Right renal cortex interstitium (tissue), 3 donors: ENCODE measurements around the gene HHIP. TPM values are rescaled to one million over a fixed set of nuclear protein-coding genes. Genes with fewer than 3 reads are reported as not detected.
"Not testable (repeated sequence)": the region's sequence is repeated elsewhere in the genome, so short reads cannot be mapped to it uniquely, and the experiment has no call there.

ENCODE experiments used
- DNase-seq, 3 donors: peaks; one replicate each; pipeline ENCODE4 v3.0.0-alpha.2; 2013; ENCODE audit warnings: low read depth in 3 of 3, low spot score in 2 of 3
- polyA plus RNA-seq, 3 donors: library from polyadenylated mRNA; unstranded; fragments of 120-200 nt; gene quantifications; one replicate each; pipeline ENCODE4 v1.2.1, GENCODE V29; 2013; ENCODE audit not compliant: insufficient read length in 3 of 3

Gene HHIP
- polyA plus RNA-seq, 3 donors = 1.7 to 2.3 (median 1.9) TPM

DNA sequence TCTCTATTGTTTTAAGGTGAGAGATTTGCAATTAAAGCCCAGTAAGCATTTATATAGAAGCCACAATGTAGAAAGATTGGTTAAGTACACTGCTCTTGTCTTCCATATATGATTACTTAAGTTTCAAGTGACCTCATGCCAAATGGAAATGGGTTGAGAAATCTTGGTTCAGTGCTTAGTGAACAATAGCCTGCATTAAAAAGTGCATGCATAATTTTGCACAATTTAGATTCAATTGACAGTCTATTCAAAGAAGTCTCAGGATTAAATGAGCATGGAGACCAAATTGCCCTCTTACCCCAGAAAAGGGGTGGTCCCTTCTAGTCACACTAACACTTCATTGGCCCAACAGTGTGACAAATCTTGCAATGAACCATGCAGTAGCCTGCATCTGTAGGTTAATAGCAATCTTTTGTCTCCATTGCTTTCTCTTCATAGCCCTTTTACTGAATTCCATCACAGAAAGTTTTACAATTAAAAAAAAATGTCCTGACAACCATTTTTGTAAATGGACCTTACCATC, 93.6 kb downstream of the HHIP start:
- DNase-seq = no peak

DNA sequence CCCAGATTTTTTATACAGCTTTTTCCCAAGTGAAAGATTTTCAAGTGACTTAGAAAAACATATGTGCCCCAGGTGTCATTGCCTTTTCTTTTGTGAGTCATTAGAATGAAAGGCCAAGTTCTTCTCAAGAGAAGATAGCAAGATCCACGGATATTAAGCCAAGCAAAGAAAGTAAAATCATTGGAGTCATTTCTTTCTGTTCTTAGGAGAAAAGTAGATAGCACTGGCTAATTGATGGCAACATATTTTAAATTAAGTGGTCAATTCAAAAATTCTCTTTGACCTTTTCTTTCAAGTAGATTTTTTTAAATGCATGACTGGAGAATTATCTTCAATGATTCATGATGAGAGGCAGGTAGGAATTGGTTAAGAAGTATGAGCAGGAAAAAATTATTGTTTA, 94.4 kb downstream of the HHIP start:
- DNase-seq = no peak

DNA sequence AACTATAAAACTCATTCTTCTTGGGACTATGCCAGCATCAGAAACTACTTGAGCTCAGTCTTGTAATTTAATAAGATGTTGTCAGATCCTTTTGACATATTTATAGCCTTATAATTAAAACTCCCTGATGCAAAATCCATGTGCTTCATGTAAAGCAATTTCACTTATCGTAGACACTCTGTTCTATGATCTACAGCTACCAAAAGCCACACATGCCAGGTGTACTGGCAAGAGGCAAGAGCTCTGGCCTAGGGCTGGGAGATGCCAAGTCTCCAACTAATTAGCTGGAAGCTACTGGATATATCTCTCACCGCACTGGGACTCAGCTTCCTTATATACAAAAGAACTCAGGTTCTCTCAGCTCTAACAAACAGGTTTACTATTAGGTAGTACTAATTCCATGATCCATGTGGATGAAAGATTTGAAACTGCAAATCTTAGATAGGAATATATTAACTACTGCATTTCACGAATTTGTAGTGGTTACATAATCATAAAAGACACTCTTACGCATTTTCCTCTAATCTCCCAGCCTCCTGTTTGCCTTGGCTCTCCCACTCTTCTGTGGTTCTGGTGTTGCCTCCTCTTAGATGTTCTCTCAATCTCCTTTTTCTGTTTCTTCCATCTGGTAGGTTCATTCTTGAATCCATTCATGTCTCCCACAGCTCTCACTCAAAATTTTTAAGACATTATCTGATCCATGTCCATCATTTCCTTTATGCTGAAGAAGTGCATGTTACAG, 103.0 kb downstream of the HHIP start:
- no peak for DNase-seq

DNA sequence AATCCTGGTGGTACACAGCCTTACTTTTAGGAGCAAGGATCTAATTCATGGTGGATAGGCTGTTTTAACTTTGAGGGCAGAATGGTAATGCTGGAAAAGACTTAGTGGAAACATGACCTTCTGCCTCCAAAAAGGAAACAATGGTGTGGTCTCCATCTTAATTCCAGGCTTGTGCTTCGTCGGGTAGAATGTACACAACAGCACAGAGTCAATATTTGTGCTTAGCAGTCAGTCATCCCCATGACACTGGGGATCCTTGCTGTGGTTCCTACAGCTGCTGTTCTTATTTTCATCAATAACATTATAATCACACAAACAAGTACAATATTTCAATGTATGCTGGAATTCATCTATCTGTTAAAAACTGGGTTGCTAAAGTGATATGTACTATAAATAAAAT, 104.4 kb downstream of the HHIP start:
- no peak for DNase-seq

- no peak for DNase-seq
Measured at GRCh38 chr4:144754562-144755410, 108.8 kb downstream of the HHIP start.

DNA sequence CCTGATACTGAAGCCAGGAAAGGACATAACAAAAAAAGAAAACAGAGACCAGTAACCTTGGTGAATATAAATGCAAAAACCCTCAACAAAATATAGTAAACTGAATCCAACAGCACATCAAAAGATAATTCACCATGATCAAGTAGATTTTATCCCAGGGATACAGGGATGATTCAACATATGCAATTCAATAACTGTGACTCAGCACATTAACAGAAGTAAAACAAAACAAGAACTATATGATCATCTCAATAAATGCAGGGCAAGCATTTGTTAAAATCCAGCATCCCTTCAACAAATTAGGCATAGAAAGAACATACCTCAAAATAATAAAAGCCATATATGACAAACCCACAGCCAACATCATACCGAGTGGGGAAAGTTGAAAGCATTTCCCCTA, 112.0 kb downstream of the HHIP start:
- DNase-seq = no peak

DNA sequence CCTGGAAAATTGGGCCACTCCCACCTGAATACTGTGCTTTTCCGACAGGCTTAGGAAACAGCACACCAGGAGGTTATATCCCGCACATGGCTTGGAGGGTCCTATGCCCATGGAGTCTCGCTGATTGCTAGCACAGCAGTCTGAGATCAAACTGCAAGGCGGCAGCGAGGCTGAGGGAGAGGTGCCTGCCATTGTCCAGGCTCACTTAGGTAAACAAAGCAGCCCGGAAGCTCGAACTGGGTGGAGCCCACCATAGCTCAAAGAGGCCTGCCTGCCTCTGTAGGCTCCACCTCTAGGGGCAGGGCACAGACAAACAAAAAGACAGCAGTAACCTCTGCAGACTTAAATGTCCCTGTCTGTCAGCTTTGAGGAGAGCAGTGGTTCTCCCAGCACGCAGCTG, 122.9 kb downstream of the HHIP start:
- not testable (repeated sequence) for DNase-seq

DNA sequence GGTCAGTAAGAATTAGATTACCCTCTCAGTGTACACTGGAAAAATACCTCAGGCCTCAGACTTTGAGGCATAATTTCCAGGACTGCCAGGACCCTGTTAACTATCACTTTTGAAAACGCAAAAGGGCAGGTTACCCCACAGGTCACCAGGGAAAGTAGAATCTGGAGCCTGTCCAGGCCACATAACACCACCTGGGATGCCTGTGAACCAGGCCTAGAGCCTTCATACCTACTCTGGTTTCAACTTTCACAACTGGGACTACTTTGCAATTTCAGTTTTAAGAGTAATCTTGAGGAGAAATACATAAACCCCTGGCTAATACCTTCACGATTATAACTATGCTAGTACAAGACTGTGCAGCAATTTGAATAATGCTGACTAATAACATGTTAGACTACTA, 132.4 kb downstream of the HHIP start:
- no peak for DNase-seq

DNA sequence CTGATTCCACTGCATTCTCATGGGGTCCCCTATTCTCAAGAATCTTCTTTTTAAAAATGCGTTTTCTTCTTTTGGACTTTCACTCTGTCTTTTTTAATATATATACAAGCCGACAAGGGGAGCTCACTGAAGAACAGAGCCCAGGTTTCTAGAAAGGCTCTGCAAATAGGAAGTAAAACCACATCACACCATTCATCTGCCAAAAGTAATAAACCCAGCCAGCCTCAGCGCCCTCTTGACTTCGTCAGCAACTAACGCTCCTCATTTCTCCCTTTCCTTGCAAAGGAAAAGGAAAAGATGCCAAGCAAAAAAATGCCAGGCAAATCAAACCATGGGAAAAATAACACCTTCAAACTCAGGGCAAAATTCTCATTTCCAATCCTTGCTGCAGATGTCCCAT, 136.4 kb downstream of the HHIP start:
- DNase-seq = no peak

DNA sequence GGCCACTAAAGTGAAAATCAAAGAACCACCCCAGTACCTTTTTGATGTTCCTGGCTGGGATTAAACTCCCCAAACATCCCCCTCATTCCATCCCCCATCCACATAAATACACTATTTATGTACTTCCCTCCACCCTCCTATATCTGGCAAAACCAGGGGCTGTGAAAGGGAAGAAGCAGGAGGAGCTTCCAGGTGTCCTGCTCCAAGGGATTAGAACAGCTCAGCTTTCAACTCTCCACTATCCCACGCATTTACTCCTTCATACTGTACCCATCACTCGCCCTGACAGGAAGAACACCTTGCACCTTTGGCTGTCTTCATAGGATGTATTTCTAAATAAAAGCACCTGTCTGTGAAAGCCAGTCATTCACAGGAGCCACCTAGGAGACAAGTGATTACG, 140.0 kb downstream of the HHIP start:
- no peak for DNase-seq

DNA sequence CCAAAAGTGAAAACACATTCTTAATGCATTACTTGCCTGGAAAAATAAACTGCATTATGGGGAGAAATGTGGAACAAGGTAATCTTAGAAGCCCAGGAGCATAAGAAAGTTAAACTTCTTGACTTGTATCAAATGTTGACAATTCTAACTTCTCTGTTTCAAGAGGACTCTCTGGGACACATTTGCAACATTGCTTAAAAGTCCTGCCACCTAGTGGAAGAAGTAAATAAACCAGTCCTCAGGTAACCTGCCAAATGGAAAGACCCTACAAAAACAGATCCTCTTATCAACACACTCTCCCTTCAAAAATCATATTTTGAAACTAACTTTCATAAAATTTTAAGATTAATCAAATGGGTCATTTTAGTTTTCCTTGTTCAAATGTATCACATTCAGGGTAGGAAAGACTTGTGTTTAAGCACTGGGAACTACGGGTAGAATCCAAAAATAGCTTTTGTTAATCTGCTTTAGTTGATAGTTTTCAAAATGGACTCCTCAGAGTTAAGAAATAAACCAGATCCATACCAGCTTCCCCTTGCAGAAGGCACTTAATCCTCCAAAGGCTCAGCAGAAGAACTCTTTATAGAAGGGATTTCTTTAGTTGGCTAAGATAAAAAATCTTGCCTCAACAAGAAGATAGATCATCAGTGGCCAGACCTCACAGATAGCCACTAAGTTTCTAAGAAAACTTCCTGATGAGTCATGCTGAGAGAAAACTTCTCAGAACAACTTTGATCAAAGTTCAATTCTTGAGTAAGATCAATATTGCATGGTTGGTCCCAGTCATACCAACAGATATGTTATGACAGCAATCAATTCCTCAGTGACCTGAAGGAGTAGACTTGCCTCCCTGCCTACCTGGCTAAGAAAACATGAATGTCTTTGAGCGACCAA, 141.7 kb downstream of the HHIP start:
- no peak for DNase-seq

DNA sequence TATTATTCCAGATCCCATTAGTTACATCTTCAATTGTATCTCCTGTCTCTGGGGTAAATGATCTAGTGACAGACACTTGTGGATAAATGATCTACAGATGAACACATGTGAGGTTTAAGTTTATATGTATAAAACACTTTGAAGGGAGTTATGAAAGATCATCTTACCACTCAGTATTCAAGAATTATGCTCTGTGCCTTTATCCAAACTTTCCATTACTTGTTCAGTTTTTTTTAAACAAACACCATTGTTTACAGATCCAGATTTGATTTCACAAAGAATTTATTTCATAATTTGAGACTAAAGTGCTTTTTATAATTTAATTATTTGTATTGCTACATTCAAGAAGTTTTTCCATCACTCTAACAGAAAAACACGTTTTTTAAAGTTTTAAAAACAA, 142.5 kb downstream of the HHIP start:
- no peak for DNase-seq

DNA sequence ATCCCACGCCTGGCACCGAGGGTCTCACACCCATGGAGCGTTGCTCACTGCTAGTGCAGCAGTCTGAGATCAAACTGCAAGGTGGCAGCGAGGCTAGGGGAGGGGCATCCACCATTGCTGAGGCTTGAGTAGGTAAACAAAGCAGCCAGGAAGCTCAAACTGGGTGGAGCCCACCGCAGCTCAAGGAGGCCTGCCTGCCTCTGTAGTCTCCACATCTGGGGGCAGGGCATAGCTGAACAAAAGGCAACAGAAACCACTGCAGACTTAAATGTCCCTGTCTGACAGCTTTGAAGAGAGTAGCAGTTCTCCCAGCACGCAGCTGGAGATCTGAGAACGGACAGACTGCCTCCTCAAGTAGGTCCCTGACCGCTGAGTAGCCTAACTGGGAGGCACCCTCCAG, 146.0 kb downstream of the HHIP start:
- not testable (repeated sequence) for DNase-seq
